ENCODE measurements around the gene MAST2.

Gene MAST2

DNA sequence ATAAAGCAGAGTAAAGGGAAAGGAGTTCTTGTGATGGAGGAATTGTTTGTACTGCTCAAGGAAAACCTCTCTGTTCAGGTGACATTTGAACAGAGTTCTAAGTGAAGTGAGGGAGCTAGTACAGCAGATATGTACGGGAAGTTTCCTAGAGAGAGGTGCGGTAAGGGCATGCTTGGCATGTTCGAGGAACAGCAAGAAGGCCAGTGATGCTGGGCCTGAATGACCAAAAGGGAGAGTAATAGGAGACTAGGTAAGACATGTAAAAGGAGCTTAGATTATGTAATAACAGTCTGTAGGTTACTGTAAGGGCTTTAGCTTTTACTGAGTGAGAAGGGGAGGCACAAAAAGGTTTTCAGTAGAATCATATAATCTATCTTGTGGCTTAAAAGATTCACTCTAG lies 265.1 kb downstream of the MAST2 start:
- no peak overlapping the region for H3K4me3 ChIP-seq
- peaks cover 0 to 6% (median 0%) of the 10 kb centered on the region in 4 donors for H3K4me1 ChIP-seq
- H3K27ac ChIP-seq: no peak overlapping the region
- H3K9me3 ChIP-seq: no peaks in the 10 kb centered on the region
- intact Hi-C loops (cut with DNase I; ENCODE audit: low total_unique reads): no loop called here
- H3K36me3 ChIP-seq: peaks cover 0 to 3% (median 0%) of the 10 kb centered on the region in 3 donors
- no peak for TF ChIP-seq CTCF (IDR thresholded peaks at IDR 0.05)
- no peaks in the 10 kb centered on the region for H3K27me3 ChIP-seq
- no peak for DNase-seq

- H3K27me3 ChIP-seq: no peaks in the 10 kb centered on the region
- peaks cover 0 to 3% (median 0%) of the 10 kb centered on the region in 3 donors for H3K36me3 ChIP-seq
- no peaks in the 10 kb centered on the region for H3K9me3 ChIP-seq
- H3K27ac ChIP-seq: no peak overlapping the region
- intact Hi-C loops (cut with DNase I; ENCODE audit: low total_unique reads): no loop called here
- no peak overlapping the region for H3K4me3 ChIP-seq
- H3K4me1 ChIP-seq: peaks cover 0 to 1% (median 0%) of the 10 kb centered on the region in 4 donors
- no peak for DNase-seq
- no peak for TF ChIP-seq CTCF (IDR thresholded peaks at IDR 0.05)
Measured at GRCh38 chr1:46070164-46070814, 266.9 kb downstream of the MAST2 start.

- intact Hi-C loops (cut with DNase I; ENCODE audit: low total_unique reads): no loop called here
- TF ChIP-seq CTCF (IDR thresholded peaks at IDR 0.05): no peak
- H3K27ac ChIP-seq: no peak overlapping the region
Measured at GRCh38 chr1:46072975-46073374, 269.6 kb downstream of the MAST2 start.

GRCh38 chr1:46076343-46076742 lies 272.9 kb downstream of the MAST2 start:
- no peaks in the 10 kb centered on the region for H3K4me1 ChIP-seq
- no peak for DNase-seq
- no peaks in the 10 kb centered on the region for H3K9me3 ChIP-seq
- H3K27me3 ChIP-seq: no peaks in the 10 kb centered on the region
- no peak overlapping the region for H3K4me3 ChIP-seq
- intact Hi-C loops (cut with DNase I; ENCODE audit: low total_unique reads): no loop called here
- no peaks in the 10 kb centered on the region for H3K36me3 ChIP-seq
- no peak overlapping the region for H3K27ac ChIP-seq
- no peak for TF ChIP-seq CTCF (IDR thresholded peaks at IDR 0.05)

More at GRCh38 chr1:46072975-46073374, 269.6 kb downstream of the MAST2 start:
- H3K4me3 ChIP-seq: no peak overlapping the region
- no peaks in the 10 kb centered on the region for H3K4me1 ChIP-seq
- DNase-seq: no peak
- H3K27me3 ChIP-seq: no peaks in the 10 kb centered on the region
- no peaks in the 10 kb centered on the region for H3K9me3 ChIP-seq
- H3K36me3 ChIP-seq: no peaks in the 10 kb centered on the region

DNA sequence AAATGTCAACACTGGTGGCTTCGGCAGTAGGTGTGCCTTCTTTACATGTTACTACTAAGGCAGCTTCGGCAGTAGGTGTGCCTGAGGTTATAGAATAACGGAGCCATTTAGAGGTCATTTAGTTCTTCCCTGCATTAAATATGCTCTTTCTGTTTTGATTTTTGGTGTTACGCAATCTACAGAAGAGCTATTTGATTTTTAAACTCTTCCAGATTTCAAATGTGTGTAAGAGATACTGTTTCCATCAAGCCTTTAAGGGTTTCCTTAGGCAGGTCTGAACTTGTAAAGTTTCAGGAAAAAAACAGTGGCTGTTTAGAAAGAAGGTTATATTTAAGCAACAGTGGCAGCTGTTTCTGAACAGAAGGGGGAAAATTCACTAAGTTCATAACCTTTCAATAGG lies 274.2 kb downstream of the MAST2 start:
- intact Hi-C loops (cut with DNase I; ENCODE audit: low total_unique reads): no loop called here
- H3K4me3 ChIP-seq: no peak overlapping the region
- no peak for DNase-seq
- no peak for TF ChIP-seq CTCF (IDR thresholded peaks at IDR 0.05)
- H3K27ac ChIP-seq: no peak overlapping the region
- no peaks in the 10 kb centered on the region for H3K36me3 ChIP-seq
- H3K4me1 ChIP-seq: no peaks in the 10 kb centered on the region
- no peaks in the 10 kb centered on the region for H3K9me3 ChIP-seq
- no peaks in the 10 kb centered on the region for H3K27me3 ChIP-seq

DNA sequence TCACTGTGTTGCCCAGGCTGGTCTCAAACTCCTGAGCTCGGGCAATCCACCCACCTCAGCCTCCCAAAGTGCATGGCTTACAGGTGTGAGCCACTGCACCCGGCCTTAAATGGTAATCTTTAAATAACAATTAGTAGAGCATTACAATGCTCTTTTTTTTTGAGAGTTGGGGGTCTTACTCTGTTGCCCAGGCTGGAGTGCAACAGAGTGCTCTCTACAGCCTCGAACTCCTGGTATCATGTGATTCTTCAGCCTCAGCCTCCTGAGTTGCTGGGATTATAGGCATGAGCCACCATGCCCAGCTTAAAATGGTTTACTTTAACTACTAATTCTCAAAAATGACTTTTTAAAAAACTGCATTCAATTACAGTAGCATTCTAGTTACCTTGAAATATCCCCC lies 276.8 kb downstream of the MAST2 start:
- H3K27me3 ChIP-seq: no peaks in the 10 kb centered on the region
- H3K36me3 ChIP-seq: no peaks in the 10 kb centered on the region
- no peaks in the 10 kb centered on the region for H3K9me3 ChIP-seq
- no peak overlapping the region for H3K4me3 ChIP-seq
- TF ChIP-seq CTCF (IDR thresholded peaks at IDR 0.05): no peak
- no peak overlapping the region for H3K27ac ChIP-seq
- intact Hi-C loops (cut with DNase I; ENCODE audit: low total_unique reads): no loop called here
- H3K4me1 ChIP-seq: no peaks in the 10 kb centered on the region
- DNase-seq: no peak

Data from tibial artery (tissue), 4 donors.